Measurements from ENCODE around the gene FBXL17. TPM values are rescaled to one million over a fixed set of nuclear protein-coding genes. Genes with fewer than 3 reads are reported as not detected.

The FBXL17 gene
- total and polyA plus RNA-seq, 7 donors = 6.2 to 36.1 (median 30.3) TPM

DNA sequence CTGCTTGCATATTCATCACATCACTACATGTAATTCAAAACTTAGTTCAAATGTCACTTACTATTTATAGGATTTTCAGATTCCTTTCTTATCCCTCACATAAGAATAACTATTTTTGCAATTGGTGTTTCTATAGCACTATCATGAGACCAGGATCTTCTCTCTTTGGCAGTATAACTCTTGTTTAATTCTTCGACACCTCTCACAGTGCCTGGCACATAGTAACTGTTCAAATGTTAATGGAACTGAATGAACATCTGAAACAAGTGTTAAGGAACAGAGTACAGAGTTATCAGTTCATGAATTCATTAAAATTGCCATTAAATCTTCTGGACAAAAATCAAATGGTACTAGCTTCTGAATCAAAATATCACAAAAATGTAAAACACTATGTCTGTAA, 40.0 kb downstream of the FBXL17 start:
- ATAC-seq = no peak
- intact Hi-C loops (cut with DNase I) = loop anchor here in 1 of 2 donors (5.0 kb wide), 1 partner anchor 80 kb away; no protein-coding TSS in a partner anchor

DNA sequence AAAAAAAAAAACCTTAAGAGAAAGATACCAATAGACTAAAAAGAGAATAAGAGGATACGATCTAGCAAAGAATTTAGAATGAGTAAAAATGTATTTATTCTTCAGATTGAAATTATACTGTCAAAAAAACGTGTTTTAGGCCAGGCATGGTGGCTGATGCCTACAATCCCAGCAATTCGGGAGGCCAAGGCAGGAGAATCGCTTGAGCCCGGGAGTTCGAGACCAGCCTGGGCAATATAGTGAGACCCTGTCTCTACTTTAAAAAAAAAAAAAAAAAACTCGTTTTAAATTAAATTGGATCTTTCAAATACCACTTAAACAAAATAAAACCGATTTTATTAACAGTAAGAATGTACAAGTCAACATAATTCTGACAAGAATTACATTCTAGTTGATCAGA, 41.8 kb downstream of the FBXL17 start:
- Histone ChIP-seq H3K9me3 (no peaks in the 10 kb centered on the region), H3K4me3 (no peak overlapping the region), H3K36me3 (ENCODE audit: insufficient read depth in 1 of 2, low read depth in 1 of 2) (no peaks in the 10 kb centered on the region), H3K4me1 (peaks cover 26% of the 10 kb centered on the region), H3K27me3 (ENCODE audit: insufficient read depth in 3 of 3, low read length in 2 of 3) (no peaks in the 10 kb centered on the region), H3K27ac (no peak overlapping the region)
- DNase-seq = no peak
- TF ChIP-seq CTCF (IDR thresholded peaks at IDR 0.05) = no peak
- no peak for ATAC-seq
- WGBS, 3 donors = 88 to 96% (median 95%) methylated on average over 8 of the region's 8 CpGs
- intact Hi-C loops (cut with DNase I) = loop anchor here in 1 of 2 donors (5.0 kb wide), 1 partner anchor 78 kb away; no protein-coding TSS in a partner anchor

More for the DNA sequence above, 40.0 kb downstream of the FBXL17 start:
- H3K4me3 ChIP-seq = no peak overlapping the region
- DNase-seq = no peak
- no peaks in the 10 kb centered on the region for H3K27me3 ChIP-seq (ENCODE audit: insufficient read depth in 3 of 3, low read length in 2 of 3)
- 40 to 73% (median 71%) methylated on average over 1 of the region's 1 CpG for WGBS, 3 donors
- TF ChIP-seq CTCF (IDR thresholded peaks at IDR 0.05) = no peak
- no peak overlapping the region for H3K27ac ChIP-seq
- H3K9me3 ChIP-seq = no peaks in the 10 kb centered on the region
- peaks cover 26% of the 10 kb centered on the region for H3K4me1 ChIP-seq
- no peaks in the 10 kb centered on the region for H3K36me3 ChIP-seq (ENCODE audit: insufficient read depth in 1 of 2, low read depth in 1 of 2)

- Histone ChIP-seq H3K27ac (no peak overlapping the region), H3K27me3 (ENCODE audit: insufficient read depth in 3 of 3, low read length in 2 of 3) (no peaks in the 10 kb centered on the region), H3K4me1 (peaks cover 22% of the 10 kb centered on the region), H3K36me3 (ENCODE audit: insufficient read depth in 1 of 2, low read depth in 1 of 2) (no peaks in the 10 kb centered on the region), H3K4me3 (no peak overlapping the region), H3K9me3 (no peaks in the 10 kb centered on the region)
- ATAC-seq (peak in 2 of 4 donors; percentile 35 to 61), DNase-seq (no peak)
- 64 to 94% (median 79%) methylated on average over 1 of the region's 1 CpG for WGBS, 3 donors
- intact Hi-C loops (cut with DNase I) = loop anchor here in 1 of 2 donors (10.0 kb wide), 1 partner anchor 204 kb away; no protein-coding TSS in a partner anchor
- no peak for TF ChIP-seq CTCF (IDR thresholded peaks at IDR 0.05)
These were observed 42.7 kb downstream of the FBXL17 start for GRCh38 chr5:108339220-108339619.

DNA sequence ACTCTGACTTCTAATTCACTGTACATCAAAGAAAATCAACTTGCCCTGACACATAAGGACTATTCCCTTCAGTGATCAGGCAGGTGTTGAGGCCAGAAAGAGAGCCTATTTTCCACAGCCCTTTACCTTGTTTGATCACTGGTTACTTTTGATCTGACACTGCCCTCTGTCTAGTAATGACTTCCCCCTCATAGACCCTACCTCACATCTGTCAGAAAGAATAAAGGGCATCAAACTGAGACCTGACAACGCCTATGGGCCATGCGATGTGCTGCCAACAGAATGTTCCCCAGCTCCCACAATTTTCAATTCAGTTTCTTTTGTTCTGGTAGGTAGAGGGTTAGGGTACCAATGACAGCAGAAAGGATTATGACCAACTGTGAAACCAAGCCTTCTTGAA, 47.7 kb downstream of the FBXL17 start:
- H3K27me3 ChIP-seq (ENCODE audit: insufficient read depth in 3 of 3, low read length in 2 of 3) = no peaks in the 10 kb centered on the region
- intact Hi-C loops (cut with DNase I) = loop anchor here in 1 of 2 donors (10.0 kb wide), 1 partner anchor 199 kb away; no protein-coding TSS in a partner anchor
- no peaks in the 10 kb centered on the region for H3K9me3 ChIP-seq
- no peak for DNase-seq
- no peak overlapping the region for H3K4me3 ChIP-seq
- H3K27ac ChIP-seq = no peak overlapping the region
- H3K4me1 ChIP-seq = no peaks in the 10 kb centered on the region
- no peaks in the 10 kb centered on the region for H3K36me3 ChIP-seq (ENCODE audit: insufficient read depth in 1 of 2, low read depth in 1 of 2)
- no peak for TF ChIP-seq CTCF (IDR thresholded peaks at IDR 0.05)
- ATAC-seq = no peak
- 96 to 100% (median 98%) methylated on average over 2 of the region's 2 CpGs for WGBS, 3 donors

DNA sequence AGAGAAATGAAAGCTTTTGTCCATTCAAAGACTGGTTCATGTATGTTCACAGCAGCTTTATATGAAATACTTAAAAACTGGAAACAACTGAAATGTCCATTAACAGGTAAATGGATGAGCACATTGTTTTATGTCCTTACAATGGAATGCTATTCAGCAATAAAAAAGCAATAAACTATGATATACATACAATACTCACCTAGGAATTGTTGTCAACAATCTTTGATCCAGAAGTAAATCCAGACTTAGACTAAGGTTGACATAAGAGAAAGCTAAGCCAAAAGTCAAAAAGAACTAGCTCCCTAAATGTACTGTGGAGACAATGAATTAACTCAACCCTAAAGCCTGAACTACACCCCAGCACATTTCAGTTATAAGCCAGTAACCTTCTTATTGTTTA, 54.9 kb downstream of the FBXL17 start:
- no peak overlapping the region for H3K4me3 ChIP-seq
- intact Hi-C loops (cut with DNase I) = no loop called here
- no peak for TF ChIP-seq CTCF (IDR thresholded peaks at IDR 0.05)
- H3K4me1 ChIP-seq = no peaks in the 10 kb centered on the region
- ATAC-seq (no peak), DNase-seq (no peak)
- H3K27me3 ChIP-seq (ENCODE audit: insufficient read depth in 3 of 3, low read length in 2 of 3) = no peaks in the 10 kb centered on the region
- no peak overlapping the region for H3K27ac ChIP-seq
- H3K9me3 ChIP-seq = no peaks in the 10 kb centered on the region
- no peaks in the 10 kb centered on the region for H3K36me3 ChIP-seq (ENCODE audit: insufficient read depth in 1 of 2, low read depth in 1 of 2)

All from psoas muscle (tissue), 8 donors.